ENCODE measurements around the gene HHAT.

DNA sequence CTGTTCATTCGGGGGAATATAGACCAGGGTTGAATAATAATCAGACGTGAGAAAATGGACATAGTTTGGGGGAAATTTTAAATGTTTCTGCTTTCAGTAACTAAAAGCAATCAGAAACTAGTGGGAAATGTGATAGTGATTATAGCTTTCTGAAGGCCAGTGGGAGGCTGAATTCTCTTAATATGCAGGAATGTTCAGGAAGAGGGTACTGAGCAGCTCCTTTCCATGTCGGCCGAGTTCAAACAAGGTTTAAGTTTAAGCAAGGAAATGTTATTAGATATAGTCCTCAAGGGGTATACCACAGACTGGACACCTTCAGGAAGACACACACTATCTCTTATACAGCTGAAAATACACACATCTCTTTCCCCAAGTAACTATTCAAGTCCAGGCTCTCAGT, 105.5 kb downstream of the HHAT start:
- TF ChIP-seq, protein P1, sequence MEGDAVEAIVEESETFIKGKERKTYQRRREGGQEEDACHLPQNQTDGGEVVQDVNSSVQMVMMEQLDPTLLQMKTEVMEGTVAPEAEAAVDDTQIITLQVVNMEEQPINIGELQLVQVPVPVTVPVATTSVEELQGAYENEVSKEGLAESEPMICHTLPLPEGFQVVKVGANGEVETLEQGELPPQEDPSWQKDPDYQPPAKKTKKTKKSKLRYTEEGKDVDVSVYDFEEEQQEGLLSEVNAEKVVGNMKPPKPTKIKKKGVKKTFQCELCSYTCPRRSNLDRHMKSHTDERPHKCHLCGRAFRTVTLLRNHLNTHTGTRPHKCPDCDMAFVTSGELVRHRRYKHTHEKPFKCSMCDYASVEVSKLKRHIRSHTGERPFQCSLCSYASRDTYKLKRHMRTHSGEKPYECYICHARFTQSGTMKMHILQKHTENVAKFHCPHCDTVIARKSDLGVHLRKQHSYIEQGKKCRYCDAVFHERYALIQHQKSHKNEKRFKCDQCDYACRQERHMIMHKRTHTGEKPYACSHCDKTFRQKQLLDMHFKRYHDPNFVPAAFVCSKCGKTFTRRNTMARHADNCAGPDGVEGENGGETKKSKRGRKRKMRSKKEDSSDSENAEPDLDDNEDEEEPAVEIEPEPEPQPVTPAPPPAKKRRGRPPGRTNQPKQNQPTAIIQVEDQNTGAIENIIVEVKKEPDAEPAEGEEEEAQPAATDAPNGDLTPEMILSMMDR (IDR thresholded peaks at IDR 0.05), result no peak
- no peak for TF ChIP-seq POLR2A (IDR thresholded peaks at IDR 0.05)

Data from esophagus squamous epithelium (tissue), 4 donors.